ENCODE results near the gene CRAT.

The CRAT gene

GRCh38 chr9:129142138-129142935, 31.7 kb upstream of the CRAT start:
- H3K36me3 ChIP-seq (replicated peaks): peaks cover 33% of the 10 kb centered on the region
- DNase-seq (ENCODE audit: low spot score in 2 of 2): no peak
- in situ Hi-C loops (cut with MboI; ENCODE audit: low sequenced_read_pairs): no loop called here
- H3K4me1 ChIP-seq: peaks cover 34% of the 10 kb centered on the region
- no peaks in the 10 kb centered on the region for H3K9me3 ChIP-seq
- H3K27me3 ChIP-seq (ENCODE audit: low read depth): no peaks in the 10 kb centered on the region
- H3K4me3 ChIP-seq: no peak overlapping the region

- no peak for DNase-seq (ENCODE audit: low spot score in 2 of 2)
- no peaks in the 10 kb centered on the region for H3K27me3 ChIP-seq (ENCODE audit: low read depth)
- no peak overlapping the region for H3K4me3 ChIP-seq
- H3K4me1 ChIP-seq: peaks cover 34% of the 10 kb centered on the region
- peaks cover 34% of the 10 kb centered on the region for H3K36me3 ChIP-seq (replicated peaks)
- in situ Hi-C loops (cut with MboI; ENCODE audit: low sequenced_read_pairs): no loop called here
- no peaks in the 10 kb centered on the region for H3K9me3 ChIP-seq
These were observed 30.8 kb upstream of the CRAT start for GRCh38 chr9:129141066-129142041.

GRCh38 chr9:129140397-129141065, 29.9 kb upstream of the CRAT start:
- in situ Hi-C loops (cut with MboI; ENCODE audit: low sequenced_read_pairs): no loop called here
- peak; percentile 54 to 83 for DNase-seq (ENCODE audit: low spot score in 2 of 2)
- H3K9me3 ChIP-seq: no peaks in the 10 kb centered on the region
- peaks cover 34% of the 10 kb centered on the region for H3K4me1 ChIP-seq
- H3K4me3 ChIP-seq: peak overlapping the region; percentile 23
- peaks cover 34% of the 10 kb centered on the region for H3K36me3 ChIP-seq (replicated peaks)
- no peaks in the 10 kb centered on the region for H3K27me3 ChIP-seq (ENCODE audit: low read depth)

- Histone ChIP-seq H3K27me3 (ENCODE audit: low read depth) (no peaks in the 10 kb centered on the region), H3K4me3 (peak overlapping the region; percentile 23), H3K9me3 (no peaks in the 10 kb centered on the region), H3K4me1 (peaks cover 34% of the 10 kb centered on the region), H3K36me3 (replicated peaks) (peaks cover 35% of the 10 kb centered on the region)
- in situ Hi-C loops (cut with MboI; ENCODE audit: low sequenced_read_pairs): no loop called here
- peak; percentile 96 to 98 for DNase-seq (ENCODE audit: low spot score in 2 of 2)
These were observed 29.4 kb upstream of the CRAT start for GRCh38 chr9:129139993-129140396.

- H3K9me3 ChIP-seq: no peaks in the 10 kb centered on the region
- H3K27me3 ChIP-seq (ENCODE audit: low read depth): no peaks in the 10 kb centered on the region
- H3K36me3 ChIP-seq (replicated peaks): peaks cover 37% of the 10 kb centered on the region
- H3K4me1 ChIP-seq: peaks cover 34% of the 10 kb centered on the region
- in situ Hi-C loops (cut with MboI; ENCODE audit: low sequenced_read_pairs): no loop called here
- peak overlapping the region; percentile 9 for H3K4me3 ChIP-seq
- peak; percentile 88 to 90 for DNase-seq (ENCODE audit: low spot score in 2 of 2)
These were observed 28.8 kb upstream of the CRAT start for GRCh38 chr9:129139233-129139992.

- no peaks in the 10 kb centered on the region for H3K9me3 ChIP-seq
- H3K4me1 ChIP-seq: peaks cover 34% of the 10 kb centered on the region
- peaks cover 33% of the 10 kb centered on the region for H3K36me3 ChIP-seq (replicated peaks)
- DNase-seq (ENCODE audit: low spot score in 2 of 2): no peak
- in situ Hi-C loops (cut with MboI; ENCODE audit: low sequenced_read_pairs): no loop called here
- no peaks in the 10 kb centered on the region for H3K27me3 ChIP-seq (ENCODE audit: low read depth)
- no peak overlapping the region; the same call in 1 of the 2 replicates for H3K4me3 ChIP-seq
These were observed 28.1 kb upstream of the CRAT start for GRCh38 chr9:129138476-129139232.

- Histone ChIP-seq H3K4me1 (peaks cover 32% of the 10 kb centered on the region), H3K9me3 (no peaks in the 10 kb centered on the region), H3K4me3 (no peak overlapping the region), H3K36me3 (replicated peaks) (peaks cover 32% of the 10 kb centered on the region), H3K27me3 (ENCODE audit: low read depth) (no peaks in the 10 kb centered on the region)
- in situ Hi-C loops (cut with MboI; ENCODE audit: low sequenced_read_pairs): no loop called here
- DNase-seq (ENCODE audit: low spot score in 2 of 2): no peak
These were observed 27.5 kb upstream of the CRAT start for GRCh38 chr9:129138144-129138462.

- peaks cover 26% of the 10 kb centered on the region for H3K4me1 ChIP-seq
- in situ Hi-C loops (cut with MboI; ENCODE audit: low sequenced_read_pairs): no loop called here
- H3K4me3 ChIP-seq: no peak overlapping the region
- peaks cover 26% of the 10 kb centered on the region for H3K36me3 ChIP-seq (replicated peaks)
- DNase-seq (ENCODE audit: low spot score in 2 of 2): no peak
- H3K27me3 ChIP-seq (ENCODE audit: low read depth): no peaks in the 10 kb centered on the region
- H3K9me3 ChIP-seq: no peaks in the 10 kb centered on the region
These were observed 26.9 kb upstream of the CRAT start for GRCh38 chr9:129137292-129138143.

- H3K9me3 ChIP-seq: no peaks in the 10 kb centered on the region
- peaks cover 21% of the 10 kb centered on the region for H3K36me3 ChIP-seq (replicated peaks)
- no peaks in the 10 kb centered on the region for H3K27me3 ChIP-seq (ENCODE audit: low read depth)
- H3K4me3 ChIP-seq: no peak overlapping the region
- DNase-seq (ENCODE audit: low spot score in 2 of 2): no peak
- peaks cover 21% of the 10 kb centered on the region for H3K4me1 ChIP-seq
- in situ Hi-C loops (cut with MboI; ENCODE audit: low sequenced_read_pairs): no loop called here
These were observed 25.9 kb upstream of the CRAT start for GRCh38 chr9:129136446-129137035.

GRCh38 chr9:129135476-129135875, 24.9 kb upstream of the CRAT start:
- Histone ChIP-seq H3K9me3 (no peaks in the 10 kb centered on the region), H3K4me3 (no peak overlapping the region), H3K4me1 (peaks cover 13% of the 10 kb centered on the region), H3K27me3 (ENCODE audit: low read depth) (no peaks in the 10 kb centered on the region), H3K36me3 (replicated peaks) (peaks cover 21% of the 10 kb centered on the region)
- DNase-seq (ENCODE audit: low spot score in 2 of 2): no peak
- in situ Hi-C loops (cut with MboI; ENCODE audit: low sequenced_read_pairs): no loop called here

- no peak overlapping the region for H3K4me3 ChIP-seq
- no peaks in the 10 kb centered on the region for H3K9me3 ChIP-seq
- no peaks in the 10 kb centered on the region for H3K4me1 ChIP-seq
- no peak for DNase-seq (ENCODE audit: low spot score in 2 of 2)
- in situ Hi-C loops (cut with MboI; ENCODE audit: low sequenced_read_pairs): loop anchor here (5.0 kb wide), 2 partner anchors 479 to 649 kb away; no protein-coding TSS in a partner anchor
- H3K27me3 ChIP-seq (ENCODE audit: low read depth): no peaks in the 10 kb centered on the region
- peaks cover 18% of the 10 kb centered on the region for H3K36me3 ChIP-seq (replicated peaks)
These were observed 22.5 kb upstream of the CRAT start for GRCh38 chr9:129133082-129133481.

All from HAP-1 (cell line).